ENCODE measurements around the gene LRP2BP. TPM values are rescaled to one million over a fixed set of nuclear protein-coding genes. Genes with fewer than 3 reads are reported as not detected.

LRP2BP gene
- total and polyA plus RNA-seq, 8 donors = 0.47 to 6.4 (median 5.7) TPM

DNA sequence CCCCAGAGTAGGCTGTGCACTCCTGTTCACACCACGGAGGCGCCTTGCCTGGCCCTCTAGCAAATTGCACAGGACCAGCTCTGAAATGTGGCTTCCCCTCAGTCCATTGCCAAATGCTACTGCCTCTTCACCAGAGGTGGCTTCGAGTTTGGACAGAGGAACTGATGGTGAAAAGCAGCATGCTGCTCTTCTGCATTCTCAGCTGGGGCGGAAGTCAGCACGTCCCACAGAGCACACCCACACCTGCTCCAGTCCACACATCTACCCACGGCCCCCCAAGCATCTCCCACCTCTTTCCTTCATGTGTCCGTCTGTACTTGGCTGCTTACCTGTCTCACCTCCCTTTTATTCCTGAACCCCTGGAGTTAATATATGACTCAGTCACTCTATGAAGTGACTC, 43.5 kb downstream of the LRP2BP start:
- no peak for DNase-seq
- ATAC-seq = no peak
- Histone ChIP-seq H3K27ac (no peak overlapping the region), H3K9me3 (no peaks in the 10 kb centered on the region), H3K36me3 (peaks cover 0 to 59% of the 10 kb centered on the region in 2 donors), H3K4me1 (no peaks in the 10 kb centered on the region), H3K4me3 (no peak overlapping the region), H3K27me3 (no peaks in the 10 kb centered on the region)
- intact Hi-C loops (cut with DNase I) = no loop called here
- TF ChIP-seq, protein P1, sequence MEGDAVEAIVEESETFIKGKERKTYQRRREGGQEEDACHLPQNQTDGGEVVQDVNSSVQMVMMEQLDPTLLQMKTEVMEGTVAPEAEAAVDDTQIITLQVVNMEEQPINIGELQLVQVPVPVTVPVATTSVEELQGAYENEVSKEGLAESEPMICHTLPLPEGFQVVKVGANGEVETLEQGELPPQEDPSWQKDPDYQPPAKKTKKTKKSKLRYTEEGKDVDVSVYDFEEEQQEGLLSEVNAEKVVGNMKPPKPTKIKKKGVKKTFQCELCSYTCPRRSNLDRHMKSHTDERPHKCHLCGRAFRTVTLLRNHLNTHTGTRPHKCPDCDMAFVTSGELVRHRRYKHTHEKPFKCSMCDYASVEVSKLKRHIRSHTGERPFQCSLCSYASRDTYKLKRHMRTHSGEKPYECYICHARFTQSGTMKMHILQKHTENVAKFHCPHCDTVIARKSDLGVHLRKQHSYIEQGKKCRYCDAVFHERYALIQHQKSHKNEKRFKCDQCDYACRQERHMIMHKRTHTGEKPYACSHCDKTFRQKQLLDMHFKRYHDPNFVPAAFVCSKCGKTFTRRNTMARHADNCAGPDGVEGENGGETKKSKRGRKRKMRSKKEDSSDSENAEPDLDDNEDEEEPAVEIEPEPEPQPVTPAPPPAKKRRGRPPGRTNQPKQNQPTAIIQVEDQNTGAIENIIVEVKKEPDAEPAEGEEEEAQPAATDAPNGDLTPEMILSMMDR (IDR thresholded peaks at IDR 0.05) = no peak

DNA sequence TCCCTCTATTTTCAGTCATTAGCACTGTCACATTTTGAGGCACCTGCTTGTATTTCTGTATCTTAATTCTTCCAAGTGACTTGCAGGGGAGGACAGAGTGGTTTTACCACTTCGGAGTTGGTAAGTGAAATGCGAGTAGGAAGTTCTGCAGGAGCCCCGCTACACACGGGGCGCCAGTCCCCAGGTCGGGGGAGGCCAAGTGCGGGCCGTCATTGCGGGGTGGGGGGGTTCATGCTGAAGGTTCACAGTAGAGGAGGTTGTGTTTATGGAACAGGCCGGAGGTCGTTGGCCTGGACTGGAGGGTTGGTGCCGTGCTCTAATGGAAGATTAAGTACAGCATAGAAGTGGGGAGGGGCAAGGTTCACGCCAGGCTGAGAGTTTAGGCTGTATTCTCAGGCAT, 44.0 kb downstream of the LRP2BP start:
- H3K4me1 ChIP-seq = no peaks in the 10 kb centered on the region
- H3K27me3 ChIP-seq = no peaks in the 10 kb centered on the region
- ATAC-seq (no peak), DNase-seq (no peak)
- H3K27ac ChIP-seq = no peak overlapping the region
- H3K4me3 ChIP-seq = no peak overlapping the region
- TF ChIP-seq, protein P1 (IDR thresholded peaks at IDR 0.05) = no peak
- no peaks in the 10 kb centered on the region for H3K9me3 ChIP-seq
- peaks cover 0 to 64% of the 10 kb centered on the region in 2 donors for H3K36me3 ChIP-seq
- intact Hi-C loops (cut with DNase I) = no loop called here

DNA sequence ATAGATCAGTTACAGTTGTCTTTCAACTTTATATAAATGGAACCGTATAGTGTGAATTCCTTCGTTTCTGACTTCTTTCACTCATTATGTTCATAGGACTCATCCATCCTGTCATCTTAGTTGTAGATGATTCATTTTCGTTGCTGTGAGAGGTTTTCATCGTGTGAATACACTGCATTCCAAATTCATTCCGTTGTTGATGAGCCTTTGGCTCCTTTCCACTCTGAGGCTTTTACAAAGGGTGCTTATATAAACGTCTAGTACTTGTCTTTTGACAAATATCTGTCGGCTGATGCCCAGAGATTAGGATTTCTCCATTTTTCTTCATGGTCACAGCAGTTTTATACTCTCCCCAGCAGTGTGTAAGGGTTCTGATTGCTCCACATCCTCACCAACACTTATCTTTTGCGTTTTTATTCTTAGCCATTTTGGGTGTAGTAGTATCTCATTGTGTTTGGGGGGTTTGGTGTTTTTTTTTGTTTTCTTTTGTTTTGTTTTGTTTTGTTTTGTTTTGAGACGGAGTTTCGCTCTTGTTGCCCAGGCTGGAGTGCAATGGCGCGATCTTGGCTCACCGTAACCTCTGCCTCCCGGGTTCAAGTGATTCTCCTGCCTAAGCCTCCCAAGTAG, 48.6 kb downstream of the LRP2BP start:
- H3K4me1 ChIP-seq = peaks cover 5% of the 10 kb centered on the region in 2 donors
- H3K27ac ChIP-seq = no peak overlapping the region
- no peaks in the 10 kb centered on the region for H3K9me3 ChIP-seq
- ATAC-seq = no peak
- intact Hi-C loops (cut with DNase I) = no loop called here
- no peak for DNase-seq
- TF ChIP-seq, protein P1 (IDR thresholded peaks at IDR 0.05) = no peak
- H3K4me3 ChIP-seq = no peak overlapping the region
- H3K27me3 ChIP-seq = no peaks in the 10 kb centered on the region
- H3K36me3 ChIP-seq = peaks cover 0 to 53% of the 10 kb centered on the region in 2 donors

DNA sequence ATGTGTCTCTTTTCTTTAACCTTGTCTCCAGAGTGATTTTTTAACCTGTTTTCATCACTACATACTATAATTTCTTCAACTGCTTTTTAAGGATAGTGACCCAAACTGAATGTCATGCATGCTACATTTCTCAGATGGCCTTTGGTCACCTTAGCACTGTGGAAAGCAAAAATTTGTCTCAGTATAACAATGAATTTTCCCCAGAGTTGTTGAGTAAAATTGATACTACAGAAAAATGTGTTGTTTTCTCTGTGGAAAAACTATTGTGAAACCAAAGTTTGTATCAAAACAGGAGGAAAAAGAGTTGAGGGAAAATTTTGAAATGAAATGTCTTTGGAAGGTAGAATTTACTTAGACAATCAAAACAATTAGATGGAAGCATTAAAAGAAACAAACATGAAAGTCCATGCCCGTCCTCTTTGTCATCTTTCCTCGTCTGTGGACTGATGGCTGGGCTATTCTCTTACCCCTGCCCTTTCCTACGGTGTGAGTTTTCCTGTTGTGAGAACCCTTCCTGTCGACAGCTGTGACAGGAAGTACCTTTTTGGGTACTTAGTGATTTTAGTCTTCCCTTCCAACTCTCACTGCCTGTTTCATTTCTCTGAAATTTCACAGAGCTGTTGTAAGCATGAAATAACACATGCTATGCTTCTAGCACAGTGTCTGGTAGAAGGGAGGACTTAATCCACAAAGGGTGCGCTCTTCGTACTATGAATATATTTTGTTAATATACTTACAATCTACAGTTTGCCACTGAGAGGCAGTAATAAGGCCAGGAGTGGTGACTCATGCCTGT, 50.8 kb downstream of the LRP2BP start:
- TF ChIP-seq, protein P1 (IDR thresholded peaks at IDR 0.05) = no peak
- Histone ChIP-seq H3K9me3 (no peaks in the 10 kb centered on the region), H3K27ac (peak overlapping the region in 1 of 2 donors; percentile 24), H3K36me3 (peaks cover 0 to 46% of the 10 kb centered on the region in 2 donors), H3K27me3 (no peaks in the 10 kb centered on the region), H3K4me3 (no peak overlapping the region), H3K4me1 (peaks cover 5% of the 10 kb centered on the region in 2 donors)
- DNase-seq (no peak), ATAC-seq (no peak)
- intact Hi-C loops (cut with DNase I) = no loop called here

Data from left lung (tissue), 10 donors.